Spleen (tissue), 11 donors: ENCODE data around the gene CGB1. TPM values are rescaled to one million over a fixed set of nuclear protein-coding genes. Genes with fewer than 3 reads are reported as not detected.
"Not testable (repeated sequence)": the region's sequence is repeated elsewhere in the genome, so short reads cannot be mapped to it uniquely, and the experiment has no call there.

Experiments used
- DNase-seq: peaks from one replicate; pipeline ENCODE4 v3.0.0-alpha.2; 2020
- H3K27ac ChIP-seq, 8 donors: fragments of 200-600 bp; sonication (generic) in 7 of 8; 1 replicate in 4 of 8; 2 replicates in 4 of 8; pipeline versions ENCODE4 v1.5.0 to v1.8.0; 2016 to 2021; ENCODE audit warnings: inconsistent platforms in 4 of 8, mild to moderate bottlenecking in 4 of 8, moderate library complexity in 1 of 8
- H3K27me3 ChIP-seq, 7 donors: fragments of 200-600 bp; sonication (generic) in 6 of 7; replicated peaks in 1 of 7; 1 replicate in 4 of 7; 2 replicates in 3 of 7; pipeline versions ENCODE4 v1.5.0 to v1.8.0; 2016 to 2021; ENCODE audit warnings: inconsistent platforms in 3 of 7, mild to moderate bottlenecking in 1 of 7
- H3K36me3 ChIP-seq, 6 donors: fragments of 200-600 bp; sonication (generic) in 5 of 6; 1 replicate in 4 of 6; 2 replicates in 2 of 6; pipeline versions ENCODE4 v1.5.0 to v1.8.0; 2016 to 2021; ENCODE audit warnings: inconsistent platforms in 2 of 6
- H3K4me1 ChIP-seq, 6 donors: fragments of 200-600 bp; sonication (generic) in 5 of 6; 1 replicate in 3 of 6; 2 replicates in 3 of 6; pipeline versions ENCODE4 v1.5.0 to v1.8.0; 2016 to 2021; ENCODE audit warnings: inconsistent platforms in 3 of 6
- H3K4me3 ChIP-seq, 8 donors: fragments of 200-600 bp; sonication (generic) in 7 of 8; 1 replicate in 4 of 8; 2 replicates in 4 of 8; pipeline versions ENCODE4 v1.5.0 to v1.8.0; 2016 to 2021; ENCODE audit warnings: inconsistent platforms in 4 of 8, mild to moderate bottlenecking in 4 of 8, moderate library complexity in 2 of 8
- H3K9me3 ChIP-seq, 8 donors: fragments of 200-600 bp; sonication (generic) in 7 of 8; 1 replicate in 4 of 8; 2 replicates in 4 of 8; pipeline versions ENCODE4 v1.5.0 to v1.8.0; 2016 to 2021; ENCODE audit warnings: inconsistent platforms in 4 of 8
- WGBS, 5 donors: extraction: QIAGEN DNeasy Blood & Tissue Kit in 3 of 5; methylation state at CpG; one replicate each; pipeline versions ENCODE4 v1.1.5 to v1.1.7; 2013 to 2018; 5-methylcytosine and 5-hydroxymethylcytosine counted together
- intact Hi-C: fragments of 100-400 bp; cut with DNase I; formaldehyde crosslinking; loops from one replicate; pipeline ENCODE4 v1.15.0; 2023; ENCODE audit warnings: low total_unique reads
- polyA plus RNA-seq, 3 donors: library from polyadenylated mRNA; stranded (reverse); fragments of 200-250 nt; gene quantifications; one replicate each; pipeline ENCODE4 v1.2.1, GENCODE V29; 2013
- total RNA-seq, 7 donors: library from RNA; depleted of rRNA in 3 of 7; stranded (reverse); fragments of >200 nt in 3 of 7; fragmentation: NEBNext Ultra II Directional in 4 of 7; extraction: Animal tissue kit (Norgen Biotek cat#: 25700) in 4 of 7; gene quantifications; one replicate each; pipeline versions ENCODE4 v1.1.0 to v1.2.1, GENCODE V29; 2016 to 2021
- TF ChIP-seq, protein P1 (sequence below), 11 experiments: fragments of 200-600 bp in 7 of 11; fragments of 450-650 bp in 4 of 11; sonication (generic) in 4 of 11; IDR thresholded peaks in 8 of 11; conservative IDR thresholded peaks in 3 of 11; 1 replicate in 7 of 11; 2 replicates in 4 of 11; pipeline versions ENCODE4 v1.4.0 to v1.8.0; 2016 to 2021; ENCODE audit warnings: antibody characterized with exemption in 11 of 11, inconsistent platforms in 4 of 11, mild to moderate bottlenecking in 1 of 11
- donor health status: healthy with polysubstance abuse.
- donor health status: DM: no; HTN: no; CAD: no; lungs with moderate emphysema.
- donor health status: DM: no; HTN: no; CAD: no.
- donor health status: Bipolar disorder and iron deficiency.
- donor health status: healthy.
- donor health status: DM: no; HTN: no; CAD: no.
- donor health status: DM: yes; HTN: yes; CAD: no.

Gene CGB1
- total and polyA plus RNA-seq, 10 donors, result 0.35 TPM; not detected in 9

DNA sequence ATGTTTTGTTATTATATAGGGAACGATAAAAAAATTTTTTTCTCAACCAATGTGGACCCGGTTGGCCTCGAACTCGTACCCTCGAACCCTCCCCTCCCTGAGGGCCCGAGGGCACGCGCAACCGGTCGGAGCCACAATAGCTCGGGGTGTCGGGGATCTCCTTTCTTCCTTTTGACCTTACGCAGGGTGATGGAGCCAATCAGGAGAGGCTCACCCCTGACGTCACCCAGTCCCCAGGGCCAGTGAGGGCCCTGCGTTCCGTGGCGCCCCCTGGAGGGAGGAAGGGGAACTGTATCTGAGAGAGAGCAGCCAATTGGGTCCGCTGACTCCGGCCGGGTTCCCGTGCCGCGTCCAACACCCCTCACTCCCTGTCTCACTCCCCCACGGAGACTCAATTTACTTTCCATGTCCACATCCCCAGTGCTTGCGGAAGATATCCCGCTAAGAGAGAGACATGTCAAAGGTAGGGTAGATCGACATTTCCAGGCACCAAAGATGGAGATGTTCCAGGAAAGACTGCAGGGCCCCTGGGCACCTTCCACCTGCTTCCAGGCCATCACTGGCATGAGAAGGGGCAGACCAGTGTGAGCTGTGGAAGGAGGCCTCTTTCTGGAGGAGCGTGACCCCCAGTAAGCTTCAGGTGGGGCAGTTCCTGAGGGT lies 4.9 kb downstream of the CGB1 start, which contains the start of gene CGB2:
CGB2 (plus strand) TSS at position 249 of the 660 bp plus-strand sequence; CDS start at position 455, 206 bp downstream.
- H3K4me3 ChIP-seq, intact Hi-C loops, H3K4me1 ChIP-seq, H3K36me3 ChIP-seq, H3K9me3 ChIP-seq, H3K27ac ChIP-seq, DNase-seq: not testable (repeated sequence)
- H3K27me3 ChIP-seq, result peaks cover 0 to 14% (median 5%) of the 10 kb centered on the region in 7 donors
- 18 to 37% (median 27%) methylated on average over 27 to 28 of the region's 28 CpGs for WGBS, 5 donors
- TF ChIP-seq, protein P1, sequence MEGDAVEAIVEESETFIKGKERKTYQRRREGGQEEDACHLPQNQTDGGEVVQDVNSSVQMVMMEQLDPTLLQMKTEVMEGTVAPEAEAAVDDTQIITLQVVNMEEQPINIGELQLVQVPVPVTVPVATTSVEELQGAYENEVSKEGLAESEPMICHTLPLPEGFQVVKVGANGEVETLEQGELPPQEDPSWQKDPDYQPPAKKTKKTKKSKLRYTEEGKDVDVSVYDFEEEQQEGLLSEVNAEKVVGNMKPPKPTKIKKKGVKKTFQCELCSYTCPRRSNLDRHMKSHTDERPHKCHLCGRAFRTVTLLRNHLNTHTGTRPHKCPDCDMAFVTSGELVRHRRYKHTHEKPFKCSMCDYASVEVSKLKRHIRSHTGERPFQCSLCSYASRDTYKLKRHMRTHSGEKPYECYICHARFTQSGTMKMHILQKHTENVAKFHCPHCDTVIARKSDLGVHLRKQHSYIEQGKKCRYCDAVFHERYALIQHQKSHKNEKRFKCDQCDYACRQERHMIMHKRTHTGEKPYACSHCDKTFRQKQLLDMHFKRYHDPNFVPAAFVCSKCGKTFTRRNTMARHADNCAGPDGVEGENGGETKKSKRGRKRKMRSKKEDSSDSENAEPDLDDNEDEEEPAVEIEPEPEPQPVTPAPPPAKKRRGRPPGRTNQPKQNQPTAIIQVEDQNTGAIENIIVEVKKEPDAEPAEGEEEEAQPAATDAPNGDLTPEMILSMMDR (IDR thresholded peaks at IDR 0.05 in 8 of 11, conservative IDR thresholded peaks at IDR 0.05 in 3 of 11), result peak in 5 of 11 experiments; percentile 9 to 38 (median 27)

DNA sequence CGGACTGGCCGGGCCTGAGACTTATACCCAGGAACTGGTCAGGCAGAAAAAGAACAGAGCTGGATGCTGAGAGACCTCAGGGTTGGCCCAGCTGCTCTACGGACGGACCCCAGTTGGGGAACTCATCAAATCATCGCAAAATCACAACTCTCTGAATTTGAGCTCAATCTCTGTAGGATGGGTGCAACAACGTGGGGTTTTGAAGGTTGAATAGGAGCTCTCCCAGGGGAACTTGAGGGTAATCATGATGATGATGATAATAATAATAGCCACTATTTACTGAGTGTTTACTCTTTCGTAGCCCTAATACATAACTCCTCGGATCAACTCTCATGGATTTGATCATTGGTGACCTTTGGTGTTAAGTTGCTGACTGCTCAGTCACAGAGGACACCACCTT lies 6.4 kb downstream of the CGB1 start:
- intact Hi-C loops, DNase-seq: not testable (repeated sequence)
- WGBS, 5 donors, result 86 to 100% (median 91%) methylated on average over 3 to 6 of the region's 8 CpGs

DNA sequence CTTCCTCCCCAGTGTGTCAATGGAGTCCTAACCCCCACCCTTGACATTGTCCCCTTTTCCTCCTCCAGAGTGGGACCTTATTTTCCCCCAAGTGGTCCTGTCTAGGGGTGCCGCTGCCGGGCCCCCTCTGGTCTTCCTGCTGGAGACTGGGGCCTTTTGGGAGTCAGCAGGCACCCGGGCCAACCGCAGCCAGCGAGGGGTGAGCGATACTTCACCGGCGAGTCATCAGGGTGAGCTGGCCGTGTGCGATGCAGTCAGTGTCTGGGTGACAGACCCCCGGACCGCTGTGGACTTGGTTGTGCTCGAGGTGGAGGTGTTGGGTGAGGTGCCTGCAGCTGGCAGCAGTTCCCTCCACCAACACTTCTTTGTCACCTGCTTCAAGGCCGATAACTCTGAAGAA lies 6.9 kb downstream of the CGB1 start:
- H3K4me3 ChIP-seq, H3K4me1 ChIP-seq, H3K27ac ChIP-seq, H3K36me3 ChIP-seq, intact Hi-C loops, H3K27me3 ChIP-seq, DNase-seq, H3K9me3 ChIP-seq: not testable (repeated sequence)
- WGBS, 5 donors, result 87 to 93% (median 91%) methylated on average over 12 to 14 of the region's 14 CpGs

More for the DNA sequence above, 6.4 kb downstream of the CGB1 start:
- H3K9me3 ChIP-seq, H3K36me3 ChIP-seq, H3K27ac ChIP-seq, H3K4me1 ChIP-seq, H3K4me3 ChIP-seq: not testable (repeated sequence)
- H3K27me3 ChIP-seq, result peaks cover 0 to 13% (median 5%) of the 10 kb centered on the region in 7 donors

DNA sequence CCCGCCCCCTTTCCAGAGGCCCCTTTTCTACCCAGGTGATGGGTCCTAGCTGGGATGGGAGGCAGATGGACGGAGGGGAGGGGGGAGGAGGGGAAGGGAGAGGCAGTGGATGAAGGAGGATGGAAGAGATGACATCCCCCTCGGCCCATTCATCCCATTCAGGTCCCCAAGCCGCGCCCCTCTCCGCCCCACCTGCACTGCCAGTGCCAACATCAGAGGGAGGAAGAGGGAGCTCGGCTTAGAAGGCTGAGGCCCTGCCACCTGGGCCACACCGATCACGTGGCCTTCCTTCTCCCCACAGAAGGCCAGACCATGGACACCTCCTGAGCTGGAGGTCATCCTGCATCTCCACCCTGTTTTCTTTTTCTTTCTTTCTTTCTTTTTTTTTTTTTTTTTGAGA lies 8.0 kb downstream of the CGB1 start:
- H3K4me3 ChIP-seq, DNase-seq, H3K4me1 ChIP-seq, H3K27ac ChIP-seq, H3K9me3 ChIP-seq, H3K27me3 ChIP-seq, H3K36me3 ChIP-seq, intact Hi-C loops: not testable (repeated sequence)
- WGBS, 5 donors, result 78 to 86% (median 85%) methylated on average over 3 to 9 of the region's 9 CpGs

DNA sequence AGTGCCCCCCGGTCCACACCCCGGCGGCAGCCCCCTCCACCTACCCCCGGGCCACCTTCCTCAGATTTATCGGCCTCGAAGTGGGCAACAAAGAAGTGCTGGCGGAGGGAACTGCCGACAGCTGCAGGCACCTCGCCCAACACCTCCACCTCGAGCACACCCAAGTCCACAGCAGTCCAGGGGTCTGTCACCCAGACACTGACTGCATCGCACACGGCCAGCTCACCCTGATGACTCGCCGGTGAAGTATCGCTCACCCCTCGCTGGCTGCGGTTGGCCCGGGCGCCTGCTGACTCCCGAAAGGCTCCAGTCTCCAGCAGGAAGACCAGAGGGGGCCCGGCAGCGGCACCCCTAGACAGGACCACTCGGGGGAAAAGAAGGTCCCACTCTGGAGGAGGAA lies 11.1 kb downstream of the CGB1 start:
- H3K4me3 ChIP-seq, H3K27ac ChIP-seq, DNase-seq, H3K27me3 ChIP-seq, intact Hi-C loops, H3K9me3 ChIP-seq, H3K36me3 ChIP-seq, H3K4me1 ChIP-seq: not testable (repeated sequence)
- 87 to 91% (median 89%) methylated on average over 14 to 23 of the region's 23 CpGs for WGBS, 5 donors

DNA sequence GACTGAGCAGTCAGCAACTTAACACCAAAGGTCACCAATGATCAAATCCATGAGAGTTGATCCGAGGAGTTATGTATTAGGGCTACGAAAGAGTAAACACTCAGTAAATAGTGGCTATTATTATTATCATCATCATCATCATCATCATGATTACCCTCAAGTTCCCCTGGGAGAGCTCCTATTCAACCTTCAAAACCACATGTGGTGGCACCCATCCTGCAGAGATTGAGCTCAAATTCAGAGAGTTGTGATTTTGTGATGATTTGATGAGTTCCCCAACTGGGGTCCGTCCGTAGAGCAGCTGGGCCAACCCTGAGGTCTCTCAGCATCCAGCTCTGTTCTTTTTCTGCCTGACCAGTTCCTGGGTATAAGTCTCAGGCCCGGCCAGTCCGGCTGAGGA lies 11.6 kb downstream of the CGB1 start:
- H3K4me1 ChIP-seq, H3K27me3 ChIP-seq, H3K4me3 ChIP-seq, DNase-seq, H3K27ac ChIP-seq, H3K9me3 ChIP-seq, intact Hi-C loops, H3K36me3 ChIP-seq: not testable (repeated sequence)
- 78 to 100% (median 91%) methylated on average over 1 to 4 of the region's 6 CpGs for WGBS, 5 donors

DNA sequence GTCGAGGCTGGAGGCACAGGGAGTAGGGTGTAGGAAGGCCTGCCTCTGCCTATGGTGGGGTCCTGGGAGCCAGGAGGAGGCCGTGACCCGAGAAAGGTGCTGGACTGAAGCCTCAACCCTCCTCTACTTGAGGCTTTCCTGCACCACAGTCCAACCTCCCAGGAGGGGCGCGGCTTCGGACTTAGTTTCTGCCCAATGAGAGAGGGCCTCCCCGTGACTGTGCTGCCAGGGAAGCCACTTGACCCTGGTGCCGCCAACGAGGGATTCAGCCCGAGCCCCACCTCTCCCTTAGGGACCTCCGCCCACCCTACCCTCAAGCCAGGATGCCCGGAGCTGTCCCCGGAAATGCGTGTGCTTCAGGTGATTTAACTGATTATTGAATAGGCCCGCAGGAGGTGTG lies 12.5 kb downstream of the CGB1 start, which contains the start of gene CGB3:
CGB3 (minus strand) TSS at position 101 of the 400 bp plus-strand sequence. CDS start 362 bp downstream, outside the sequence.
- Histone ChIP-seq H3K4me1 (peaks cover 0 to 12% (median 6%) of the 10 kb centered on the region in 6 donors), H3K27me3 (peaks cover 0 to 16% (median 5%) of the 10 kb centered on the region in 7 donors)
- H3K4me3 ChIP-seq, DNase-seq, H3K27ac ChIP-seq, H3K36me3 ChIP-seq, H3K9me3 ChIP-seq, intact Hi-C loops: not testable (repeated sequence)
- WGBS, 5 donors, result 62 to 70% (median 67%) methylated on average over 9 to 13 of the region's 15 CpGs
